HG03469 (cell line): ENCODE results near the gene GOLGA6L10.
"Not testable (repeated sequence)": the region's sequence is repeated elsewhere in the genome, so short reads cannot be mapped to it uniquely, and the experiment has no call there.

Source experiments
- ATAC-seq: cut with Tn5 transposase; IDR thresholded peaks from one replicate; pipeline ENCODE4 v1.9.1; 2021; ENCODE audit warnings: mild to moderate bottlenecking, moderate library complexity, moderate number of reproducible peaks; ENCODE audit not compliant: unreplicated experiment

Gene GOLGA6L10

GRCh38 chr15:82344421-82344820, 4.9 kb downstream of the GOLGA6L10 start:
- not testable (repeated sequence) for ATAC-seq

GRCh38 chr15:82343851-82344250, 5.4 kb downstream of the GOLGA6L10 start:
- not testable (repeated sequence) for ATAC-seq

GRCh38 chr15:82342632-82343374, 6.5 kb downstream of the GOLGA6L10 start:
- ATAC-seq, result not testable (repeated sequence)

GRCh38 chr15:82338573-82338972, 10.7 kb downstream of the GOLGA6L10 start:
- ATAC-seq, result not testable (repeated sequence)

GRCh38 chr15:82338053-82338452, 11.2 kb downstream of the GOLGA6L10 start:
- not testable (repeated sequence) for ATAC-seq

- not testable (repeated sequence) for ATAC-seq
Observed at GRCh38 chr15:82337051-82337450, 12.2 kb downstream of the GOLGA6L10 start.

GRCh38 chr15:82336180-82336647, 13.1 kb downstream of the GOLGA6L10 start:
- not testable (repeated sequence) for ATAC-seq

- not testable (repeated sequence) for ATAC-seq
Observed at GRCh38 chr15:82335006-82335405, 14.3 kb downstream of the GOLGA6L10 start.

- ATAC-seq, result not testable (repeated sequence)
Observed at GRCh38 chr15:82334554-82334932, 14.7 kb downstream of the GOLGA6L10 start.

GRCh38 chr15:82333603-82334553, 15.4 kb downstream of the GOLGA6L10 start:
- not testable (repeated sequence) for ATAC-seq

- ATAC-seq, result not testable (repeated sequence)
Observed at GRCh38 chr15:82332711-82333602, 16.3 kb downstream of the GOLGA6L10 start.

GRCh38 chr15:82331576-82332304, 17.5 kb downstream of the GOLGA6L10 start:
- ATAC-seq, result not testable (repeated sequence)

- ATAC-seq, result not testable (repeated sequence)
Observed at GRCh38 chr15:82330921-82331320, 18.4 kb downstream of the GOLGA6L10 start.

GRCh38 chr15:82329039-82329438, 20.2 kb downstream of the GOLGA6L10 start:
- not testable (repeated sequence) for ATAC-seq

GRCh38 chr15:82327372-82327771, 21.9 kb downstream of the GOLGA6L10 start:
- ATAC-seq, result not testable (repeated sequence)

- ATAC-seq, result not testable (repeated sequence)
Observed at GRCh38 chr15:82326896-82327295, 22.4 kb downstream of the GOLGA6L10 start.

- not testable (repeated sequence) for ATAC-seq
Observed at GRCh38 chr15:82325646-82326045, 23.6 kb downstream of the GOLGA6L10 start.

- not testable (repeated sequence) for ATAC-seq
Observed at GRCh38 chr15:82324831-82325230, 24.4 kb downstream of the GOLGA6L10 start.

GRCh38 chr15:82322488-82322887, 26.8 kb downstream of the GOLGA6L10 start:
- ATAC-seq, result not testable (repeated sequence)

GRCh38 chr15:82320861-82321260, 28.4 kb downstream of the GOLGA6L10 start:
- not testable (repeated sequence) for ATAC-seq
